ENCODE results near the gene WRNIP1.

DNA sequence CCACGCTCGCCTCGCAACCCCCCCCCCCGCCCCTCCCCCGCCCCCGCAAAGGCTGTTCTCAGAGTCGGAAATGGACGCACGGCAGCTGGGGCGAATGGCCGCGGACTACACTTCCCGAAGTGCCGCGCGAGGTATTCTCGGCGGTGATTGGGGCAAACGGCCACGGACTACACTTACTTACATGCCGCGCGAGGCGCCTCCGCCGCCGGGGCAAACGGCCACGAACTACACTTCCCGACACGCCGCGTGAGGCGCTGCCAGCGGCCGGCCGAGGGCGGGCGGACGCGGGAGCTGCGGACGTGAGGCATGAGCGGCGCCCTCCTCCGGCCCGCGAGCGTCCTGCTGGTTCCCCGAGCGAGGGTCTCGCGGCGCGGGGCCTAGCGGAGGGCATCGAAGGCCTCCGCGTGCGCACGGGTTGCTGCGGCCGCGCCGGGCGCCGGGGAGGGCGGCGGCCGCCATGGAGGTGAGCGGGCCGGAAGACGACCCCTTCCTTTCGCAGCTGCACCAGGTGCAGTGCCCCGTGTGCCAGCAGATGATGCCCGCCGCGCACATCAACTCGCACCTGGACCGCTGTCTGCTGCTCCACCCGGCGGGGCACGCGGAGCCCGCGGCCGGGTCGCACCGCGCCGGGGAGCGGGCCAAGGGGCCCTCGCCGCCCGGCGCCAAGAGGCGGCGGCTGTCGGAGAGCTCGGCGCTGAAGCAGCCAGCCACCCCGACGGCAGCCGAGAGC is at the start of gene WRNIP1:
- TF ChIP-seq FOXP2 (optimal IDR thresholded peaks at IDR 0.05; ENCODE audit: borderline replicate concordance, extremely low read depth, extremely low read length, insufficient read depth) (peak; percentile 83), POLR2AphosphoS5 (IDR thresholded peaks at IDR 0.05; ENCODE audit: low read depth, low read length) (0 out of 2 replicates have a peak, but pooled peaks have one; percentile 61), TAF1 (IDR thresholded peaks at IDR 0.05; ENCODE audit: borderline replicate concordance, insufficient read depth, low read length) (peak; percentile 41; the same call in 1 of the 2 replicates)

Data from PFSK-1 (cell line).